GOT3 (cell line): ENCODE results near the gene KIT.

Experiments
- DNase-seq: peaks from one replicate; lab custom pipeline; 2025; ENCODE audit warnings: mixed read lengths; lab: John Stamatoyannopoulos, UW

The KIT gene

GRCh38 chr4:54703182-54703581 is 45.4 kb downstream of the KIT start:
- DNase-seq = no peak

- no peak for DNase-seq
These were observed 49.6 kb downstream of the KIT start for GRCh38 chr4:54707406-54707805.

GRCh38 chr4:54708339-54709279 is 50.9 kb downstream of the KIT start:
- no peak for DNase-seq

- DNase-seq = no peak
These were observed 51.6 kb downstream of the KIT start for GRCh38 chr4:54709400-54709799.

GRCh38 chr4:54712206-54712605 is 54.4 kb downstream of the KIT start:
- DNase-seq = no peak

GRCh38 chr4:54714631-54715030 is 56.9 kb downstream of the KIT start:
- no peak for DNase-seq

- no peak for DNase-seq
These were observed 58.8 kb downstream of the KIT start for GRCh38 chr4:54716478-54717065.

GRCh38 chr4:54717694-54718093 is 59.9 kb downstream of the KIT start:
- no peak for DNase-seq

GRCh38 chr4:54719378-54719777 is 61.6 kb downstream of the KIT start:
- no peak for DNase-seq

GRCh38 chr4:54723220-54723619 is 65.5 kb downstream of the KIT start:
- no peak for DNase-seq

GRCh38 chr4:54723820-54724219 is 66.1 kb downstream of the KIT start:
- no peak for DNase-seq

- DNase-seq = no peak
These were observed 69.2 kb downstream of the KIT start for GRCh38 chr4:54726907-54727306.

- no peak for DNase-seq
These were observed 69.6 kb downstream of the KIT start for GRCh38 chr4:54727346-54727745.

GRCh38 chr4:54728368-54728767 is 70.6 kb downstream of the KIT start:
- no peak for DNase-seq

- DNase-seq = no peak
These were observed 71.5 kb downstream of the KIT start for GRCh38 chr4:54729256-54729655.

GRCh38 chr4:54730581-54730980 is 72.8 kb downstream of the KIT start:
- DNase-seq = no peak

- DNase-seq = no peak
These were observed 73.8 kb downstream of the KIT start for GRCh38 chr4:54731552-54731951.

- no peak for DNase-seq
These were observed 74.2 kb downstream of the KIT start for GRCh38 chr4:54731976-54732375.

GRCh38 chr4:54737421-54737820 is 79.7 kb downstream of the KIT start:
- DNase-seq = no peak

GRCh38 chr4:54741202-54741601 is 83.4 kb downstream of the KIT start:
- DNase-seq = no peak

- DNase-seq = no peak
These were observed 85.1 kb downstream of the KIT start for GRCh38 chr4:54742636-54743399.

- no peak for DNase-seq
These were observed 85.8 kb downstream of the KIT start for GRCh38 chr4:54743562-54743961.

- no peak for DNase-seq
These were observed 86.7 kb downstream of the KIT start for GRCh38 chr4:54744487-54744886.
